ENCODE results near the gene HES5.

DNA sequence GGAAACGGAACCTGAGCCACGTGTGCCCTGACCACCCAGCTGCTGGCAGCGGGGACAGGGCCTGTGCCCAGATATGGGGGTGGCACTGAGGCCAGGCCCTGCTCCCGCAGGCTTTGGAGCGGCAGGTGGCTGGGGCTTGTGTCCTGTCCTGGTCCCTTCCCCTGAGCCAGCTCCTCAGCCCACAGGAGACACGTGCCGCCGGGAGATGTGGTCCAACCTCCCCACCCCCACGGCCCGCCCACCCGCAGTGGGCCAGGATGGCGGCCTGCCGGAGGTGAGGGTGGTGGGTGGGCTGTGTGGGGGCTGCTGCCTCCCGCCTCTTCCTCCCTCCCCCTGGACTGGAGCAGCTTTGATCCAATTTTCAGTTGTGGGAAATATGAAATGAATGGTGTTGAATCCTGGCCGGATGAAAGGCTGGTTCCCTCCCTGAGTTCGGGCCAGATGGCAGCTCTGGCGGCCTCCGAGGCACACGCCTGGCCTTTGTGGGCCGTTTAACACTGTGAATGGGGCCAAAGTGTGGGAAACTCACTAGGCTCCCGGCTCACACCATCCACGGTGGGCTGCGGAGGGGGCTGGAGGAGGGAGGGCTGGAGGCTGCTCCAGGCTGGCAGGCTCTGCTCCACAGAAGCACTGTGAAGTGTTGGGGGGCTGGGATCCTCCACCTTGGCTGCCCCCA, 2.6 kb upstream of the HES5 start:
- TF ChIP-seq, protein P1, sequence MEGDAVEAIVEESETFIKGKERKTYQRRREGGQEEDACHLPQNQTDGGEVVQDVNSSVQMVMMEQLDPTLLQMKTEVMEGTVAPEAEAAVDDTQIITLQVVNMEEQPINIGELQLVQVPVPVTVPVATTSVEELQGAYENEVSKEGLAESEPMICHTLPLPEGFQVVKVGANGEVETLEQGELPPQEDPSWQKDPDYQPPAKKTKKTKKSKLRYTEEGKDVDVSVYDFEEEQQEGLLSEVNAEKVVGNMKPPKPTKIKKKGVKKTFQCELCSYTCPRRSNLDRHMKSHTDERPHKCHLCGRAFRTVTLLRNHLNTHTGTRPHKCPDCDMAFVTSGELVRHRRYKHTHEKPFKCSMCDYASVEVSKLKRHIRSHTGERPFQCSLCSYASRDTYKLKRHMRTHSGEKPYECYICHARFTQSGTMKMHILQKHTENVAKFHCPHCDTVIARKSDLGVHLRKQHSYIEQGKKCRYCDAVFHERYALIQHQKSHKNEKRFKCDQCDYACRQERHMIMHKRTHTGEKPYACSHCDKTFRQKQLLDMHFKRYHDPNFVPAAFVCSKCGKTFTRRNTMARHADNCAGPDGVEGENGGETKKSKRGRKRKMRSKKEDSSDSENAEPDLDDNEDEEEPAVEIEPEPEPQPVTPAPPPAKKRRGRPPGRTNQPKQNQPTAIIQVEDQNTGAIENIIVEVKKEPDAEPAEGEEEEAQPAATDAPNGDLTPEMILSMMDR (IDR thresholded peaks at IDR 0.05), result no peak
- TF ChIP-seq POLR2A (IDR thresholded peaks at IDR 0.05), result no peak
- TF ChIP-seq POLR2AphosphoS5 (IDR thresholded peaks at IDR 0.05), result no peak
- TF ChIP-seq EP300 (IDR thresholded peaks at IDR 0.05), result no peak

Data from gastroesophageal sphincter (tissue), 3 donors.